ENCODE data around the gene SSC5D.

SSC5D gene

GRCh38 chr19:55488986-55489710 lies 912 bp downstream of the SSC5D start:
- H3K4me1 ChIP-seq (ENCODE audit: insufficient read depth, low read length) = peaks cover 27% of the 10 kb centered on the region
- H3K36me3 ChIP-seq (ENCODE audit: insufficient read depth, low read length) = no peaks in the 10 kb centered on the region; the same call in 1 of the 2 replicates
- H3K4me3 ChIP-seq (ENCODE audit: low read depth in 1 of 2, low read length in 2 of 2) = no peak overlapping the region
- H2AFZ ChIP-seq (ENCODE audit: low read depth, low read length) = no peak overlapping the region
- peaks cover 9% of the 10 kb centered on the region for H3K79me2 ChIP-seq (ENCODE audit: insufficient read depth, low read length)
- no peaks in the 10 kb centered on the region for H4K20me1 ChIP-seq (ENCODE audit: insufficient read depth, low read length)
- no peak overlapping the region for H3K9ac ChIP-seq (ENCODE audit: low read depth, low read length)
- H3K27ac ChIP-seq (ENCODE audit: low read length) = no peak overlapping the region
- H3K4me2 ChIP-seq (ENCODE audit: insufficient read depth, low read length) = no peak overlapping the region
- DNase-seq = no peak
- TF ChIP-seq CTCF (IDR thresholded peaks at IDR 0.05; ENCODE audit: borderline replicate concordance, extremely low read depth, low read length, poor library complexity, severe bottlenecking) (no peak), EZH2 (IDR thresholded peaks at IDR 0.05; ENCODE audit: borderline replicate concordance, low read depth, low read length, severe bottlenecking) (no peak)
- no peak for ATAC-seq (ENCODE audit: insufficient read depth, low read depth)
- no peaks in the 10 kb centered on the region for H3K27me3 ChIP-seq (ENCODE audit: insufficient read depth, low read length, poor library complexity)
- no peaks in the 10 kb centered on the region for H3K9me3 ChIP-seq (ENCODE audit: insufficient read depth, low read length, severe bottlenecking)

DNA sequence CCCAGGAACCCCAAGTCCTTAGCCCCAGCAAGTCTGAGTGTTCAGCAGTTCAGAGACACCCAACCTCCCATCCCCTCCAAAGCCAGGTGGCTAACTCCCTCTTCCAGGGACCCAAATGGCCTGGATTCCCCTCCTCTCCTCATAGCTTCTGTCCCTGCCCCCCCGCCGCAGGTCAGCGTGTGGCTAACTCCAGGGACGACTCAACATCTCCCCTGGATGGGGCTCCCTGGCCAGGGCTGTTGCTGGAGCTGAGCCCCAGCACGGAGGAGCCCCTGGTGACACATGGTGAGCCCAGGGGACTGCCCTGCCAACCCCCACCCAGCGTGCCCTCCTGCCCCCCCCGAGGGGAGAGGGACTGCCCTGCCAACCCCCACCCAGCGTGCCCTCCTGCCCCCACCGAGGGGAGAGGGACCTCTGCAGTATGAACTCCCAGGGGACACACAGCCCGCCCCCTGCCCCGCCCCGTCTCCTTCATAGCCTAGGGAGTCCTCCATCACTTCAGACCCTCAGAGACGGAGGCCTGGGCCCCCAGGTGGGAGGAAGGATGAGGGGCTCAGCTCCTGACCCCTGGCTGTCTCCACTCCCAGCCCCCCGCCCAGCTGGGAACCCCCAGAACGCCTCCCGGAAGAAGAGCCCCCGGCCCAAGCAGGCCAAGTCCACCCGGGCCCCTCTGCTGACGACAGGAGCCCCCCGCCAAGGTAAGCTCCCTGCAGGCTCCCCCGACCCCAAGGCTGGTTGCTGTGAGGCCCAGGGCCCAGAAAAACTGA lies 1.7 kb downstream of the SSC5D start:
- H4K20me1 ChIP-seq (ENCODE audit: insufficient read depth, low read length) = no peaks in the 10 kb centered on the region; the same call in 1 of the 2 replicates
- TF ChIP-seq CTCF (IDR thresholded peaks at IDR 0.05; ENCODE audit: borderline replicate concordance, extremely low read depth, low read length, poor library complexity, severe bottlenecking) (no peak), EZH2 (IDR thresholded peaks at IDR 0.05; ENCODE audit: borderline replicate concordance, low read depth, low read length, severe bottlenecking) (no peak)
- H3K4me3 ChIP-seq (ENCODE audit: low read depth in 1 of 2, low read length in 2 of 2) = no peak overlapping the region
- H2AFZ ChIP-seq (ENCODE audit: low read depth, low read length) = no peak overlapping the region
- no peaks in the 10 kb centered on the region; the same call in 1 of the 2 replicates for H3K36me3 ChIP-seq (ENCODE audit: insufficient read depth, low read length)
- peaks cover 19% of the 10 kb centered on the region for H3K4me1 ChIP-seq (ENCODE audit: insufficient read depth, low read length)
- no peaks in the 10 kb centered on the region for H3K9me3 ChIP-seq (ENCODE audit: insufficient read depth, low read length, severe bottlenecking)
- H3K79me2 ChIP-seq (ENCODE audit: insufficient read depth, low read length) = peaks cover 9% of the 10 kb centered on the region
- DNase-seq (no peak), ATAC-seq (ENCODE audit: insufficient read depth, low read depth) (no peak)
- no peak overlapping the region for H3K9ac ChIP-seq (ENCODE audit: low read depth, low read length)
- no peak overlapping the region for H3K27ac ChIP-seq (ENCODE audit: low read length)
- H3K27me3 ChIP-seq (ENCODE audit: insufficient read depth, low read length, poor library complexity) = no peaks in the 10 kb centered on the region
- H3K4me2 ChIP-seq (ENCODE audit: insufficient read depth, low read length) = no peak overlapping the region

- Histone ChIP-seq H3K4me2 (ENCODE audit: insufficient read depth, low read length) (no peak overlapping the region), H3K9me3 (ENCODE audit: insufficient read depth, low read length, severe bottlenecking) (no peaks in the 10 kb centered on the region), H3K4me3 (ENCODE audit: low read depth in 1 of 2, low read length in 2 of 2) (no peak overlapping the region), H3K79me2 (ENCODE audit: insufficient read depth, low read length) (peaks cover 5% of the 10 kb centered on the region), H3K27me3 (ENCODE audit: insufficient read depth, low read length, poor library complexity) (no peaks in the 10 kb centered on the region), H2AFZ (ENCODE audit: low read depth, low read length) (no peak overlapping the region), H3K27ac (ENCODE audit: low read length) (no peak overlapping the region), H3K9ac (ENCODE audit: low read depth, low read length) (no peak overlapping the region), H3K36me3 (ENCODE audit: insufficient read depth, low read length) (no peaks in the 10 kb centered on the region; the same call in 1 of the 2 replicates), H3K4me1 (ENCODE audit: insufficient read depth, low read length) (peaks cover 14% of the 10 kb centered on the region), H4K20me1 (ENCODE audit: insufficient read depth, low read length) (no peaks in the 10 kb centered on the region; the same call in 1 of the 2 replicates)
- TF ChIP-seq EZH2 (IDR thresholded peaks at IDR 0.05; ENCODE audit: borderline replicate concordance, low read depth, low read length, severe bottlenecking) (no peak), CTCF (IDR thresholded peaks at IDR 0.05; ENCODE audit: borderline replicate concordance, extremely low read depth, low read length, poor library complexity, severe bottlenecking) (no peak)
- DNase-seq (no peak), ATAC-seq (ENCODE audit: insufficient read depth, low read depth) (no peak)
Observed at GRCh38 chr19:55490478-55491432, 2.5 kb downstream of the SSC5D start.

Measured in DND-41 (cell line).